HG03378 (cell line): ENCODE data around the gene PDZK1IP1.
"Not testable (repeated sequence)": the region's sequence is repeated elsewhere in the genome, so short reads cannot be mapped to it uniquely, and the experiment has no call there.

Source experiments
- ATAC-seq: cut with Tn5 transposase; IDR thresholded peaks from one replicate; pipeline ENCODE4 v1.9.1; 2021; ENCODE audit warnings: mild to moderate bottlenecking, moderate library complexity; ENCODE audit not compliant: unreplicated experiment

The PDZK1IP1 gene

GRCh38 chr1:47223921-47224675 lies 34.3 kb upstream of the PDZK1IP1 start:
- ATAC-seq: no peak

DNA sequence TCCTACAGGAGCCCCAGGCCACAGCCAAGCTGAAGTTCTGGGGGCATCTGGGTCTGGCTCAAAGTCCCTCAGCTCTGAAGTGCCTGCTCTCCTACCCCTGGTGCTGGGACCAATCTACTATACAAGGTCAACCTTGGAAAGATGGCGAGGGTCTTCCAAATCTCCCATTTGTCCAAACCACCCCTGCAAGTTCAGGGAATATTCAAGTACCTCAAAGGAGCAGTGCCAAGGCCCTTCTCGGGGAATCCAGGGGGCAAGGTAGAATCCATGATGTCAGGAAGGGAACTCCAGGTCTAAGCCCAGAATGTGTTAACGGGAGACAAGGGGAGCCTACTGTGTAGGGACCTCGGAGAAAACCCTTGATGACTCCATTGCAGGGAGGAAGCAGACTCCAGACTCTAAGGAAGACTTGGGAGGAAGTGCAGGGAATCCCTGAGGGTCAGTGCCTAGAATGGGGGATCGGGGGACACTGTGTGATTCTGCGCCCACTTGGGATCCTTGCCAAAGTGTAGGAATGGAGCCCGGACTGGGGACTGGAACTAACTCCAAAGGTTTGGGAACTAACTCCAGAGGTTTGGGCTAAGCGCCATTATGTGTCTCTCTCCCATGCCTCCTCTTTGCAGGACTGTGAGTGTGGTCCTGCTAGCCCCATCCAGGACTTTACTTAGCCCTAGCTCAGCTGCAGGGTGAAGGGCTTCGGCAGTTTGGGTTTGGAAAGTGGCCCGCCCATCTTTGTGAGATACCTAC lies 33.5 kb upstream of the PDZK1IP1 start:
- no peak for ATAC-seq

DNA sequence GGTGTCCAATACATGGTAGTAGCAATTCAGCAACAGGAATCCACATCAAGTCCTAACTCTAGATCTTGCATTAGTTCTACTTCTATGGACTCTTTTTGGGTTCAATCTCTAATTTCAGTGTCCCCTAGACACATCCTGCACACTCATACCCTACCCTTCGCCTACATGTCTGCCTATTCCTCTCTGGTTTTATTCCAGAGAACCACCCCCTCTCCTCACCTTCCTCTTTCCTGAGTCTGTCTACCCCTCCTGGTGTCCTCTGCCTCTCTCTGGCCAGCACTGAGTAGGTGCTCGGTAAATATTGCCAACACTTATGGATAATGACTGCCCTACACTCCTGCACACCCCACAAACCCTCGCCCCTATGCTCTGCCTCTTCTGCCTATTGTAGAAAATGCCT lies 32.6 kb upstream of the PDZK1IP1 start:
- no peak for ATAC-seq

GRCh38 chr1:47219590-47220220 lies 29.9 kb upstream of the PDZK1IP1 start:
- no peak for ATAC-seq

GRCh38 chr1:47219001-47219400 lies 29.2 kb upstream of the PDZK1IP1 start:
- no peak for ATAC-seq

DNA sequence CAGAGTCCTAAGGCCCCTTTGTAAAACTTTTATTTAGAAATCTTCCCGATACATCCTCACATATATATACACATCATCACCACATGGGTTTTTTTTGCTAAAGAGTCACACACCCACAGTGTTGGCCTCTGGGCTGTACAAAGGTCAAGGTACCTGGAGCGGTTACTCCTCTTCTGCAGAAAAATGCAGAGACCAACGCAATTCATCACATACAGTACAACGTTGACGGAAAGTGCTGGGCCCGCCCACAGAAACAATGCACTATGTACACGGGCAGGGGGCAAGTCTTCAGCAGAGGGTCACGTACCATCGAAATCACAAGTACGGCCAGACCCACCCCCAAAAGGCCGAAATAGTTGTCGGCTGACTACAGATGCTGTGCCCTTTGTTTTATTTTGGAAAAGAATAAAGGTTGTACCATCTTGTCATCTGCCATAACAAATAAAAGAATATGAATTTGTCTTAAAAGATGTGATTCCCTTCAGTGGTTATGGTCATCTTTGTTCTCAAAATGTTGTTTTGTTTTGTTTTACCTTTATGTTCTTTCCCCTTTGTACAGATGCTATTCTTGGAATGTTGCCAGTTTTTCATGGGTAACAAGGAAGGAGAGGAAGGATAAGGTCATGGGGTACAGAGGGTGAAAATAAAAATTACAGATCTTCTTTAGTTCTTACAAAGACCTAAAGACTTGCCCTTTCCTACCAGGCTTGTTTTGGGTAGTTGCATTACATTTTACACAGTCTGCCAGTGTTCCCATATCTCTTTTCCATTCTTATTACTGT lies 26.6 kb upstream of the PDZK1IP1 start:
- ATAC-seq: no peak

DNA sequence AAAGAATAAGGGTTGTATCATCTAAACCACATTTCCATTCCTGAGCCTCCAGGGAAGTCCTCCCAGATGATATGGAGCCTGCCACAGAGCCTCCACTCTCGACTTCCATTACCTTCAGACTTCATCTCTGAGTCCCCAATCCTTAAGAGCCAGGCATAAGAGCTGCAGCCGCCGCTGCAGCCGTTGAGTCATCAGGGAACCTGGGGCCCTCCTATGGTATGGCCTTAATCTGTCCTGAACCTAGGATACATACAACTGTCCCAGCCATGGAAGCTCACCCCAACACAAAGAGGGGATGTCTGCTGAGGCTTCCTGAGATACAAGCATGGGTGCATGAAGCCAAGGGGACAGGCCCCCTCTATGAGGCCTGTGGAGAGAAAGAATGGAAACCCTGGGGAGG lies 25.9 kb upstream of the PDZK1IP1 start:
- no peak for ATAC-seq

DNA sequence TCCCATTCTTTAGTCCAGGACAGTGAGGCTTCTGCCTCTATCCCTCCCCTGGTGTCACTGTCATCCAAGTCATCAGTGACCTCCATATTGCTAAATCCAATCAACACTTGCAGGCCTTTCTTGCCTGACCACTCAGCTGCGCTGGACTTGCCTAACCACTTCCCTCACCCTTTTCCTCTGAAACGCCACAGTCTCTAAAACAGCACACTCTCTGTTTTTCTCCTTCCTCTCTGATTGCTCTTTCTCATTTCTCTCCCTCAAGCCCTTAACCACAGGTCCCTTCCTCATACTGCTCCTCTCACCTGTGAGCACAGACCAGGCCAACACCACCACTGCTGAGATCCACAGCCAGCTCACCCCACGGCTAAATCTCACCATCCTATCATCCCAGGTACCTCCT lies 24.7 kb upstream of the PDZK1IP1 start:
- no peak for ATAC-seq

DNA sequence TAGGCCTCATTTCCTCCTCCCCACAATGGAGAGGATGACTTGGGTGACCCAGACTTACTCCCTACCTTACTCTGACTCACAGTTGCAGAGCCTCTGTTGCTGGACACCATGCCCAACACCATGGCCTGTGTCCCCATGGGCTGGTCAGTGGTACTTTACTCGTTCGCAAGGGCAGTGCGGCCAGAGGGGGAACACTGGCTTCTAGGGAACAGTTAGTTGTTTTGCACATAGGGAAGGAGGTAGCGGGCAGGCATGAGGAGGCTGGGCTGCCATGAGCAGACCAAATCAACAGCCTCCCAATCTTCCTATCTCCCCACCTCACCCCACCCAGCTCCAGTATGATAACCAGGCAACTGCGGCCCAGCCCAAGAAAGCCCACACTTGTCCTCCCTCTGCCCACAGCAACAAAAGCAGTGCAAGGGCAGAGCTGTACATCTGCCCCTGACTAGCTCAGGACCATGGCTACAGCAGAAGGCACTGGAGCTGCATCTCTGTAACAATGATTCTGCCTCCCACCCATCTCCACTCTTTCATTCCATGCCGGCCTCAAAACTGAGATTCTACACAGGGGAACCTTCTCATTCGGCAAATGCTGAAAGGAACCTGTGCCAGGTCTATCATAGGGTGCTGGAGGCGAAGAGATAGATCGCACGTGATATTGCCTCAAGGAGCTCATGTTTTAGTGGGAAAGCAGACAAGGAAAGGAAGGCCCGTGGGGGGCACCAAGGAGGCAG lies 23.6 kb upstream of the PDZK1IP1 start:
- ATAC-seq: no peak

GRCh38 chr1:47212636-47213229 lies 22.9 kb upstream of the PDZK1IP1 start:
- ATAC-seq: no peak

- ATAC-seq: no peak
Measured at GRCh38 chr1:47211796-47212269, 22.0 kb upstream of the PDZK1IP1 start.

- no peak for ATAC-seq
Measured at GRCh38 chr1:47210666-47211065, 20.8 kb upstream of the PDZK1IP1 start.

GRCh38 chr1:47209725-47210325 lies 20.0 kb upstream of the PDZK1IP1 start:
- ATAC-seq: no peak

GRCh38 chr1:47209091-47209490 lies 19.3 kb upstream of the PDZK1IP1 start:
- no peak for ATAC-seq

DNA sequence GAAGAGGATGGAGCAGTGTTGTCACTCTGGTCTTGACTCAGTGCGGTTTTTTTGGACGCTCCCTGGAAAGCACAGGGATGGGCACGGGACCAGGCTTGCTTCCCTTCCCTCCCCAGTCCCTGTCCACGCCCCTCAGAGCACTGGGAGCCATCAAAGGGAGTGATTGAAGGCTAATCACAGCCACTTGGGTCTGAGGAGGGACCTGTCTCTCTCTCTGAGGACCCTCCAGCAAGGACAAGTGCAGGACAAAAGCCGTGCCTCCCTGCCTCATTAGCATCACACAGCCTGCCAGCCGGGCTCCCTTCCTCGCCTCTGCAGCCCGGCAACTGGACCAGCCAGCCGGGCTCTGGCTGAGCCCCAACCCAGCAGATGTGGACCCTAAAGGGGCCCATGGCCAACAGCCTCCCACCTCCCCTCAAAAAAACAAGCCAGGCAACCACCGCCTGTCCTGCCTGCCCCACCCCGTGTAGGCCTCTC lies 18.6 kb upstream of the PDZK1IP1 start:
- ATAC-seq: no peak

- ATAC-seq: no peak
Measured at GRCh38 chr1:47207803-47208373, 18.1 kb upstream of the PDZK1IP1 start.

GRCh38 chr1:47205918-47206317 lies 16.1 kb upstream of the PDZK1IP1 start:
- no peak for ATAC-seq

- not testable (repeated sequence) for ATAC-seq
Measured at GRCh38 chr1:47203504-47203903, 13.7 kb upstream of the PDZK1IP1 start.

DNA sequence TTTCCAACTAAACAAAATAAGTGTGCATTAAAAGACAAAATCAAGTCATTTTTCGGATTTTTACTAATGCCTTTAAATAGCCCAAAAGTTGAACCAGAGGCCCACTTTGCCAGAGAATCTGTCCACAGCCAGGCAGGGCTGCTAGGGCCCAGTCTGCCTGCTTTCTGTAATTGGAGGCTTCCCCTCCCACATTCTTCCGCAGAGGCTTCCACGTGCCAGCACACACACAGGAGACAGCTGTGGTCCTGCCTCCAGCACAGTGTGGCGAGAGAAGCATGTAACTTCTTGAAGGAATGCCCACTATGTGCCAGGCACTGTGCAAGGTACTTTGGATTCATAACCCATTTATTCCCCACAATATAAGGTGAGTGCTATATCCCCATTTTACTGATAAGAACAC lies 11.3 kb upstream of the PDZK1IP1 start:
- ATAC-seq: no peak
